ENCODE data around the gene PPM1N.
A peak's percentile ranks its signal among the peaks of the same experiment; 100 is the strongest.

Gene PPM1N

GRCh38 chr19:45471111-45471930 lies 26.9 kb upstream of the PPM1N start:
- DNase-seq, result no peak

- DNase-seq, result no peak
Observed at GRCh38 chr19:45471931-45472562, 26.2 kb upstream of the PPM1N start.

GRCh38 chr19:45472563-45473366 lies 25.5 kb upstream of the PPM1N start:
- DNase-seq, result peak; percentile 48

GRCh38 chr19:45473367-45473681 lies 24.9 kb upstream of the PPM1N start:
- DNase-seq, result no peak

- DNase-seq, result peak; percentile 45
Observed at GRCh38 chr19:45473682-45474605, 24.3 kb upstream of the PPM1N start.

GRCh38 chr19:45474606-45475521 lies 23.4 kb upstream of the PPM1N start:
- peak; percentile 55 for DNase-seq

GRCh38 chr19:45475537-45476291 lies 22.5 kb upstream of the PPM1N start:
- peak; percentile 49 for DNase-seq

GRCh38 chr19:45476304-45476703 lies 21.9 kb upstream of the PPM1N start:
- DNase-seq, result peak; percentile 39

- no peak for DNase-seq
Observed at GRCh38 chr19:45477186-45477585, 21.1 kb upstream of the PPM1N start.

- DNase-seq, result peak; percentile 43
Observed at GRCh38 chr19:45477713-45478453, 20.4 kb upstream of the PPM1N start.

- peak; percentile 90 for DNase-seq
Observed at GRCh38 chr19:45478454-45479238, 19.6 kb upstream of the PPM1N start.

GRCh38 chr19:45483033-45483432 lies 15.2 kb upstream of the PPM1N start:
- no peak for DNase-seq

GRCh38 chr19:45484273-45484945 lies 13.8 kb upstream of the PPM1N start:
- no peak for DNase-seq

- peak; percentile 98 for DNase-seq
Observed at GRCh38 chr19:45485305-45486077, 12.8 kb upstream of the PPM1N start.

GRCh38 chr19:45488708-45489107 lies 9.5 kb upstream of the PPM1N start:
- DNase-seq, result no peak

GRCh38 chr19:45489216-45489855 lies 8.9 kb upstream of the PPM1N start:
- no peak for DNase-seq

- DNase-seq, result no peak
Observed at GRCh38 chr19:45492137-45492626, 6.1 kb upstream of the PPM1N start.
